Lower lobe of right lung (tissue), 2 donors: ENCODE data around the gene RETREG3. TPM values are rescaled to one million over a fixed set of nuclear protein-coding genes. Genes with fewer than 3 reads are reported as not detected.
A peak's percentile ranks its signal among the peaks of the same experiment; 100 is the strongest.

Source experiments
- ATAC-seq, 2 donors: fragments of 200-7000 bp; cut with Tn5 transposase; one replicate each; pipeline ENCODE4 v1.9.1; 2020 to 2022; ENCODE audit warnings: mild to moderate bottlenecking in 2 of 2, moderate library complexity in 2 of 2
- DNase-seq: peaks from one replicate; pipeline ENCODE4 v3.0.0-alpha.2; 2020
- H3K27ac ChIP-seq: fragments of 200-600 bp; one replicate; pipeline ENCODE4 v1.8.0; 2022
- H3K27me3 ChIP-seq: fragments of 200-600 bp; one replicate; pipeline ENCODE4 v1.8.0; 2022; ENCODE audit warnings: low read depth
- H3K36me3 ChIP-seq: fragments of 200-600 bp; one replicate; pipeline ENCODE4 v1.8.0; 2022; ENCODE audit warnings: mild to moderate bottlenecking
- H3K4me1 ChIP-seq: fragments of 200-600 bp; one replicate; pipeline ENCODE4 v1.8.0; 2022
- H3K4me3 ChIP-seq: fragments of 200-600 bp; one replicate; pipeline ENCODE4 v1.8.0; 2022; ENCODE audit warnings: mild to moderate bottlenecking
- H3K9me3 ChIP-seq: fragments of 200-600 bp; one replicate; pipeline ENCODE4 v1.8.0; 2022
- intact Hi-C: fragments of 100-400 bp; cut with DNase I; formaldehyde crosslinking; loops from one replicate; pipeline ENCODE4 v1.11.0; 2022
- total RNA-seq: library from RNA; stranded (reverse); fragmentation: NEBNext Ultra II Directional; extraction: Animal tissue kit (Norgen Biotek cat#: 25700); gene quantifications from one replicate; pipeline ENCODE4 v1.2.1, GENCODE V29; 2021
- TF ChIP-seq, protein P1 (sequence below): fragments of 200-600 bp; IDR thresholded peaks from one replicate; pipeline ENCODE4 v1.8.0; 2022; ENCODE audit warnings: antibody characterized with exemption, mild to moderate bottlenecking
- donor health status: DM: no; HTN: yes; CAD: no; lungs with severe emphysema.

RETREG3 gene
- total RNA-seq, 1 donor from 2014 or later: 70.7 TPM

DNA sequence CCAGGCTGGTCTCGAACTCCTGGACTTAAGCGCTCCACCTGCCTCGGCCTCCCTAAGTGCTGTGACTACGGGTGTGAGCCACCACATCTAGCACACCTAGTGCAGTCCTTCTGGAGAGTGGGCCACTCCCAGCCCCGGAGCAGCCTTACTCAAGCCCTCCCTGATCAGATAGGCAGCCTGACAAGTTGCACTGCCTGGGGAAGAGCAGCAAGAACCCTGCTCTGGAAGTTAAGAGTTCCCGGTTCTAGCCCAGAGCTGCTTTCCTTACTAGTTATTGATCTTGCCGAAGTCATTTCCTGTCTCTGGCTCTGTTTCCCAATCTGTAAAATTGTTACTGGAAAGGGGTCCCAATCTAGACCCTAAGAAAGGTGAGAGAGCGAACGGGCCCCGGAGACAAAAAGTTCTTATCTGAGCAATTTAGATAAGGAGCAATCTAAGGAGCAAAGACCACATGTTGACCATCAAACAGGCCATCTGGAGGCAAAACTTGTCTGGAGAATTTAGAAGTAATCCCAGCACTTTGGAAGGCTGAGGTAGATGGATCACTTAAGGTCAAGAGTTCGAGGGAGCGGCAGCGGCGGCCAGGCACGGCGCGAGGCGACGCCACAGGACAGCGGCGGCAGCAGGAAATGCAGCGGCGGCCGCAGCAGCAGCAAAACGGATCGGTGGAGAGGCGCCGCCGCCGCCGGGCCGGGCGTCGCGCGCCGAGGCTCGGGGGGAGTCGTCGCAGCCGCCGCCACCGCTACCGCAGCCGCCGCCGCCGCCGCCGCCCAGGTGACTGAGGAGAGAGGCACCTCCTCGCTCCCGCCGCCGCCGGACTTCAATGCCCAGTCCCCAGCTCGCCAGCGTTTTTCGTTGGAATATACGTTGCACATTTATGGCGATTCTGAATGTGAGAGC lies 77.5 kb downstream of the RETREG3 start:
- peak overlapping the region; percentile 57 for H3K4me3 ChIP-seq
- peak; percentile 83 for DNase-seq
- peak overlapping the region; percentile 81 for H3K27ac ChIP-seq
- H3K36me3 ChIP-seq: no peaks in the 10 kb centered on the region
- H3K4me1 ChIP-seq: peaks cover 42% of the 10 kb centered on the region
- no peaks in the 10 kb centered on the region for H3K27me3 ChIP-seq
- TF ChIP-seq, protein P1, sequence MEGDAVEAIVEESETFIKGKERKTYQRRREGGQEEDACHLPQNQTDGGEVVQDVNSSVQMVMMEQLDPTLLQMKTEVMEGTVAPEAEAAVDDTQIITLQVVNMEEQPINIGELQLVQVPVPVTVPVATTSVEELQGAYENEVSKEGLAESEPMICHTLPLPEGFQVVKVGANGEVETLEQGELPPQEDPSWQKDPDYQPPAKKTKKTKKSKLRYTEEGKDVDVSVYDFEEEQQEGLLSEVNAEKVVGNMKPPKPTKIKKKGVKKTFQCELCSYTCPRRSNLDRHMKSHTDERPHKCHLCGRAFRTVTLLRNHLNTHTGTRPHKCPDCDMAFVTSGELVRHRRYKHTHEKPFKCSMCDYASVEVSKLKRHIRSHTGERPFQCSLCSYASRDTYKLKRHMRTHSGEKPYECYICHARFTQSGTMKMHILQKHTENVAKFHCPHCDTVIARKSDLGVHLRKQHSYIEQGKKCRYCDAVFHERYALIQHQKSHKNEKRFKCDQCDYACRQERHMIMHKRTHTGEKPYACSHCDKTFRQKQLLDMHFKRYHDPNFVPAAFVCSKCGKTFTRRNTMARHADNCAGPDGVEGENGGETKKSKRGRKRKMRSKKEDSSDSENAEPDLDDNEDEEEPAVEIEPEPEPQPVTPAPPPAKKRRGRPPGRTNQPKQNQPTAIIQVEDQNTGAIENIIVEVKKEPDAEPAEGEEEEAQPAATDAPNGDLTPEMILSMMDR: peak; percentile 51
- intact Hi-C loops: no loop called here
- peak; percentile 53 to 56 for ATAC-seq
- no peaks in the 10 kb centered on the region for H3K9me3 ChIP-seq

DNA sequence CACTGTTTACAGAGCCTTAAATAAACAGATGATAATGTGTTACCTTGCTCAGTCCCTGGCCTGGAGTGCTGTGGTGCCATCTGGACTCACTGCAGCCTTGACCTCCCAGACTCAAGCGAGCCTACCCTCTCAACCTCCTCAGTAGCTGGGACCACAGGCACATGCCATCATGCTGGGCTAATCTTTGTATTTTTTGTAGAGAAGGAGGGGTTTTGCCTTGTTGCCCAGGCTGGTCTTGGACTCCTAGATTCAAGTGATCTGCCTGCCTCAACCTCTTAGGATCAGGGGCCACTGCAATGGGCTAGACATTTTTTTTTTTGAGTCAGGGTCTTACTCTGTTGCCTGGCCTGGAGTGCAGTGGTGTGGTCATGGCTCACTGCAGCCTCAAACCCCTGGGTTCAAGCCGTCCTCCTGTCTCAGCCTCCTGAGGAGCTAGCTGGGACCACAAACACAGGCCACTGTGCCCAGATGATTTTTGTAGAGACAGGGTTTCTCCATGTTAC lies 78.2 kb downstream of the RETREG3 start:
- DNase-seq: no peak
- H3K27ac ChIP-seq: peak overlapping the region; percentile 81
- no peaks in the 10 kb centered on the region for H3K27me3 ChIP-seq
- no peak for ATAC-seq
- intact Hi-C loops: no loop called here
- peaks cover 49% of the 10 kb centered on the region for H3K4me1 ChIP-seq
- no peak overlapping the region for H3K4me3 ChIP-seq
- no peaks in the 10 kb centered on the region for H3K36me3 ChIP-seq
- no peaks in the 10 kb centered on the region for H3K9me3 ChIP-seq
- TF ChIP-seq, protein P1: no peak

Other genes with a start within 250 kb of the RETREG3 start
- 278 TPM for gene STAT3, start 220.9 kb downstream of the RETREG3 start, total RNA-seq
- gene CAVIN1, start 186.1 kb downstream of the RETREG3 start, total RNA-seq: 269 TPM
- 107 TPM for gene ATP6V0A1, start 150.5 kb downstream of the RETREG3 start, total RNA-seq
- 39.1 TPM for gene NAGLU, start 73.1 kb downstream of the RETREG3 start, total RNA-seq
- 2.2 TPM for gene HSD17B1, start 56.5 kb downstream of the RETREG3 start, total RNA-seq
- 65.8 TPM for gene COASY, start 47.2 kb downstream of the RETREG3 start, total RNA-seq
- gene MLX, start 42.3 kb downstream of the RETREG3 start, total RNA-seq: 70.5 TPM
- 4.8 TPM for gene PSMC3IP, start 31.6 kb downstream of the RETREG3 start, total RNA-seq
- 30.3 TPM for gene TUBG1, start 309 bp upstream of the RETREG3 start, total RNA-seq
- gene TUBG2, start 49.9 kb upstream of the RETREG3 start, total RNA-seq: 16.8 TPM
- gene PLEKHH3, start 67.6 kb upstream of the RETREG3 start, total RNA-seq: 18.3 TPM
- gene CCR10, start 72.5 kb upstream of the RETREG3 start, total RNA-seq: 1.4 TPM
- gene CNTNAP1, start 73.2 kb upstream of the RETREG3 start, total RNA-seq: 9.0 TPM
- gene EZH1, start 135.7 kb upstream of the RETREG3 start, total RNA-seq: 56.2 TPM
- gene RAMP2, start 151.9 kb upstream of the RETREG3 start, total RNA-seq: 127 TPM
- gene VPS25, start 164.1 kb upstream of the RETREG3 start, total RNA-seq: 42.1 TPM
- 0.47 TPM for gene WNK4, start 171.2 kb upstream of the RETREG3 start, total RNA-seq
- gene COA3, start 189.3 kb upstream of the RETREG3 start, total RNA-seq: 54.5 TPM
- gene CNTD1, start 189.5 kb upstream of the RETREG3 start, total RNA-seq: 1.6 TPM
- 65.3 TPM for gene BECN1, start 214.9 kb upstream of the RETREG3 start, total RNA-seq
- gene PSME3, start 224.0 kb upstream of the RETREG3 start, total RNA-seq: 81.6 TPM
- gene AOC2, start 235.2 kb upstream of the RETREG3 start, total RNA-seq: 2.1 TPM
- 160 TPM for gene AOC3, start 241.8 kb upstream of the RETREG3 start, total RNA-seq